ENCODE results near the gene DPP6. TPM values are rescaled to one million over a fixed set of nuclear protein-coding genes. Genes with fewer than 3 reads are reported as not detected.

Gene DPP6
- total RNA-seq, 1 donor from 2014 or later = not detected

GRCh38 chr7:154882931-154883474 lies 830.8 kb downstream of the DPP6 start:
- Mint-ChIP-seq H3K27ac (no peak overlapping the region), H3K27me3 (no peaks in the 10 kb centered on the region), H3K4me3 (no peak overlapping the region), H3K4me1 (no peaks in the 10 kb centered on the region), H3K36me3 (ENCODE audit: low read depth) (no peaks in the 10 kb centered on the region), H3K9me3 (no peaks in the 10 kb centered on the region)
- no peak for TF ChIP-seq CTCF (IDR thresholded peaks at IDR 0.05)
- DNase-seq (no peak), ATAC-seq (ENCODE audit: low read depth) (no peak)
- intact Hi-C loops (cut with micrococcal nuclease) = no loop called here
- CTCF ChIA-PET = no interaction called here
- POLR2A ChIA-PET = no interaction called here

- no peak overlapping the region for H3K4me3 Mint-ChIP-seq
- intact Hi-C loops (cut with micrococcal nuclease) = no loop called here
- DNase-seq (no peak), ATAC-seq (ENCODE audit: low read depth) (no peak)
- CTCF ChIA-PET = no interaction called here
- no peaks in the 10 kb centered on the region for H3K9me3 Mint-ChIP-seq
- H3K4me1 Mint-ChIP-seq = no peaks in the 10 kb centered on the region
- TF ChIP-seq CTCF (IDR thresholded peaks at IDR 0.05) = no peak
- H3K27ac Mint-ChIP-seq = no peak overlapping the region
- no peaks in the 10 kb centered on the region for H3K36me3 Mint-ChIP-seq (ENCODE audit: low read depth)
- no peaks in the 10 kb centered on the region for H3K27me3 Mint-ChIP-seq
- POLR2A ChIA-PET = no interaction called here
Observed at GRCh38 chr7:154884348-154884920, 832.2 kb downstream of the DPP6 start.

GRCh38 chr7:154886591-154886990 lies 834.4 kb downstream of the DPP6 start:
- intact Hi-C loops (cut with micrococcal nuclease) = no loop called here
- Mint-ChIP-seq H3K4me1 (no peaks in the 10 kb centered on the region), H3K27ac (no peak overlapping the region), H3K9me3 (no peaks in the 10 kb centered on the region), H3K4me3 (no peak overlapping the region), H3K36me3 (ENCODE audit: low read depth) (no peaks in the 10 kb centered on the region), H3K27me3 (no peaks in the 10 kb centered on the region)
- DNase-seq = no peak
- TF ChIP-seq CTCF (IDR thresholded peaks at IDR 0.05) = no peak
- ATAC-seq (ENCODE audit: low read depth) = no peak
- POLR2A ChIA-PET = no interaction called here
- CTCF ChIA-PET = no interaction called here

GRCh38 chr7:154888690-154889089 lies 836.5 kb downstream of the DPP6 start:
- DNase-seq (no peak), ATAC-seq (ENCODE audit: low read depth) (no peak)
- Mint-ChIP-seq H3K4me3 (no peak overlapping the region), H3K36me3 (ENCODE audit: low read depth) (no peaks in the 10 kb centered on the region), H3K27me3 (no peaks in the 10 kb centered on the region), H3K4me1 (no peaks in the 10 kb centered on the region), H3K9me3 (no peaks in the 10 kb centered on the region), H3K27ac (no peak overlapping the region)
- POLR2A ChIA-PET = no interaction called here
- TF ChIP-seq CTCF (IDR thresholded peaks at IDR 0.05) = no peak
- intact Hi-C loops (cut with micrococcal nuclease) = no loop called here
- CTCF ChIA-PET = no interaction called here

- H3K4me1 Mint-ChIP-seq = no peaks in the 10 kb centered on the region
- ATAC-seq (ENCODE audit: low read depth) = no peak
- ChIA-PET CTCF (no interaction called here), POLR2A (no interaction called here)
- H3K27ac Mint-ChIP-seq = no peak overlapping the region
- H3K4me3 Mint-ChIP-seq = no peak overlapping the region
- H3K27me3 Mint-ChIP-seq = peaks cover 3% of the 10 kb centered on the region
- intact Hi-C loops (cut with micrococcal nuclease) = no loop called here
- H3K36me3 Mint-ChIP-seq (ENCODE audit: low read depth) = no peaks in the 10 kb centered on the region
- no peaks in the 10 kb centered on the region for H3K9me3 Mint-ChIP-seq
- DNase-seq = no peak
- TF ChIP-seq CTCF (IDR thresholded peaks at IDR 0.05) = no peak
Observed at GRCh38 chr7:154892459-154892858, 840.3 kb downstream of the DPP6 start.

All from activated B cell treated with CpG ODN at 0.5 μM for 24 hours (primary cell).